Endothelial cell of umbilical vein (primary cell): Measurements from ENCODE around the gene GNB1. TPM values are rescaled to one million over a fixed set of nuclear protein-coding genes. Genes with fewer than 3 reads are reported as not detected.

Experiments
- BruUV-seq: library from RNA; stranded (reverse); fragments of 400-500 nt; replicated peaks from 2 replicates; lab custom pipeline; 2021; lab: Mats Ljungman, UMichigan
- CTCF ChIA-PET: fragments of 300-600, 350-600 bp; sonication (Branson Sonifier 250); formaldehyde crosslinking; loops from one replicate; lab custom pipeline; 2021; ENCODE audit warnings: antibody characterized with exemption, inconsistent platforms; lab: Charles Lee
- POLR2A ChIA-PET: fragments of 300-600, 350-600 bp; sonication (Branson Sonifier 250); formaldehyde crosslinking; loops from one replicate; lab custom pipeline; 2021; ENCODE audit warnings: antibody characterized with exemption, inconsistent platforms; lab: Charles Lee
- DNase-seq: peaks from one replicate; pipeline ENCODE4 v3.0.0-alpha.2; 2011; ENCODE audit warnings: low read depth, low spot score
- FAIRE-seq: peaks from 2 replicates; lab custom pipeline; 2011; peaks lifted over from hg19 to GRCh38; lab: Jason Lieb, UNC
- H2AFZ ChIP-seq: 2 replicates; pipeline ENCODE4 v1.6.0; 2012; ENCODE audit warnings: low read depth, low read length, control low read depth, inconsistent platforms
- H3K27ac ChIP-seq: 2 replicates; pipeline ENCODE4 v1.5.1; 2011; ENCODE audit warnings: low read depth, mild to moderate bottlenecking, control low read depth, low read length, moderate library complexity; ENCODE audit not compliant: insufficient read depth
- H3K27me3 ChIP-seq, 2 experiments: 2 replicates each; pipeline versions ENCODE4 v1.6.0 to v1.6.1; 2011; ENCODE audit warnings: low read length in 2 of 2, mixed read lengths in 1 of 2; ENCODE audit not compliant: control insufficient read depth in 2 of 2, insufficient read depth in 2 of 2
- H3K36me3 ChIP-seq, 2 experiments: 2 replicates in 1 of 2; 3 replicates in 1 of 2; pipeline ENCODE4 v1.5.1; 2011; ENCODE audit warnings: low read length in 2 of 2, mild to moderate bottlenecking in 1 of 2, moderate library complexity in 1 of 2; ENCODE audit not compliant: control insufficient read depth in 2 of 2, insufficient read depth in 2 of 2; ENCODE audit errors: extremely low read depth in 1 of 2
- H3K4me1 ChIP-seq: 3 replicates; pipeline ENCODE4 v1.5.1; 2011; ENCODE audit warnings: mild to moderate bottlenecking, low read length; ENCODE audit not compliant: control insufficient read depth, insufficient read depth; ENCODE audit errors: extremely low read depth
- H3K4me2 ChIP-seq: 2 replicates; pipeline ENCODE4 v1.6.1; 2011; ENCODE audit warnings: low read length, control low read depth, mixed read lengths; ENCODE audit not compliant: insufficient read depth
- H3K4me3 ChIP-seq, 3 experiments: fragments of 200-600 bp in 1 of 3; sonication (generic), shearing (Covaris generic) in 1 of 3; replicated peaks in 1 of 3; 2 replicates each; pipeline ENCODE4 v1.5.1; 2011 to 2016; ENCODE audit warnings: control low read depth in 3 of 3, low read length in 3 of 3, mild to moderate bottlenecking in 2 of 3, inconsistent platforms in 1 of 3, low read depth in 1 of 3, moderate library complexity in 1 of 3; ENCODE audit not compliant: insufficient read depth in 1 of 3
- H3K79me2 ChIP-seq: 2 replicates; pipeline ENCODE4 v1.6.0; 2012; ENCODE audit warnings: low read length, inconsistent platforms; ENCODE audit not compliant: control insufficient read depth, insufficient read depth
- H3K9ac ChIP-seq: replicated peaks from 2 replicates; pipeline ENCODE3; 2011; ENCODE audit warnings: low read length, control low read depth; ENCODE audit not compliant: insufficient read depth; ENCODE audit errors: extremely low read depth
- H3K9me1 ChIP-seq: replicated peaks from 3 replicates; pipeline ENCODE4 v1.6.0; 2011; ENCODE audit warnings: mild to moderate bottlenecking, low read length; ENCODE audit not compliant: control insufficient read depth, insufficient read depth; ENCODE audit errors: extremely low read depth
- H3K9me3 ChIP-seq: replicated peaks from 2 replicates; pipeline ENCODE4 v1.5.1; 2012; ENCODE audit warnings: low read length, inconsistent platforms; ENCODE audit not compliant: control insufficient read depth, insufficient read depth
- H4K20me1 ChIP-seq: replicated peaks from 2 replicates; pipeline ENCODE3; 2011; ENCODE audit warnings: mild to moderate bottlenecking, low read length; ENCODE audit not compliant: control insufficient read depth, insufficient read depth; ENCODE audit errors: extremely low read depth
- CTCF ChIP-seq, 2 donors: IDR thresholded peaks; 1 replicate in 1 of 2; 2 replicates in 1 of 2; pipeline ENCODE4 v1.5.1; 2011; ENCODE audit warnings: low read length in 2 of 2, mild to moderate bottlenecking in 2 of 2, moderate library complexity in 2 of 2, control low read depth in 1 of 2, inconsistent platforms in 1 of 2, low read depth in 1 of 2; ENCODE audit not compliant: insufficient read depth in 1 of 2; ENCODE audit errors: extremely low read depth in 1 of 2
- FOS ChIP-seq: IDR thresholded peaks from 2 replicates; pipeline ENCODE4 v1.6.1; 2011; ENCODE audit warnings: mild to moderate bottlenecking, low read length, moderate library complexity, borderline replicate concordance; ENCODE audit not compliant: insufficient read depth
- GATA2 ChIP-seq: IDR thresholded peaks from 2 replicates; pipeline ENCODE4 v1.7.0; 2011; ENCODE audit warnings: low read depth, mild to moderate bottlenecking, moderate library complexity, mixed read lengths, low read length; ENCODE audit not compliant: insufficient read length, insufficient read depth
- JUN ChIP-seq: IDR thresholded peaks from 2 replicates; pipeline ENCODE4 v1.6.1; 2011; ENCODE audit warnings: borderline replicate concordance, low read depth; ENCODE audit not compliant: insufficient read length, insufficient read depth
- MYC ChIP-seq: IDR thresholded peaks from one replicate; pipeline ENCODE4 v1.6.1; 2011; ENCODE audit warnings: mild to moderate bottlenecking, low read depth, low read length
- POLR2A ChIP-seq: IDR thresholded peaks from 2 replicates; pipeline ENCODE4 v1.6.1; 2012; ENCODE audit warnings: low read depth, mild to moderate bottlenecking, control low read depth, low read length
- POLR2AphosphoS5 ChIP-seq: IDR thresholded peaks from 2 replicates; pipeline ENCODE4 v1.6.1; 2012; ENCODE audit warnings: low read depth, mild to moderate bottlenecking, control low read depth, low read length, moderate library complexity; ENCODE audit not compliant: insufficient read depth
- dilution Hi-C: fragments of 300-500 bp; cut with MboI; formaldehyde crosslinking; loops from one replicate; pipeline ENCODE4 v1.15.0; 2019; ENCODE audit warnings: low sequenced_read_pairs; ENCODE audit not compliant: extremely low pct_ligation_motif_present
- intact Hi-C: fragments of 100-400 bp; cut with micrococcal nuclease; formaldehyde crosslinking; loops from one replicate; pipeline ENCODE4 v1.10.0; 2022
- polyA plus RNA-seq, 4 experiments: library from polyadenylated mRNA; depleted of rRNA in 3 of 4; stranded (reverse) in 3 of 4; unstranded in 1 of 4; fragments of >200 nt; gene quantifications; 2 replicates each; pipeline versions ENCODE4 v1.2.1 to v1.2.3, GENCODE V29; 2011 to 2012; ENCODE audit warnings: missing spikeins in 1 of 4
- total RNA-seq: library from RNA; stranded (reverse); gene quantifications from 2 replicates; pipeline ENCODE4 v1.2.3, GENCODE V29; 2021
- TF ChIP-seq, protein P1 (sequence below): IDR thresholded peaks from 2 replicates; pipeline ENCODE4 v1.6.1; 2011; ENCODE audit not compliant: insufficient read depth, insufficient read length

GNB1 gene
- total and polyA plus RNA-seq, 2 donors (not counting 3 experiments of a cell fraction or from before 2014, with no cell fraction given): 501 to 529 TPM

GRCh38 chr1:1835546-1835945 lies 55.3 kb downstream of the GNB1 start:
- no peaks in the 10 kb centered on the region for H3K4me1 ChIP-seq
- H3K36me3 ChIP-seq: peaks cover 14 to 15% of the 10 kb centered on the region in 2 experiments
- no peak overlapping the region for H3K4me3 ChIP-seq
- H3K79me2 ChIP-seq: peaks cover 94% of the 10 kb centered on the region
- no peaks in the 10 kb centered on the region for H3K9me1 ChIP-seq
- CTCF ChIA-PET: no interaction called here
- H3K27me3 ChIP-seq: no peaks in the 10 kb centered on the region
- DNase-seq: no peak
- dilution Hi-C loops (no loop called here), intact Hi-C loops (no loop called here)
- peak; percentile 26 for FAIRE-seq
- BruUV-seq: no TSS peak
- no peaks in the 10 kb centered on the region for H3K9me3 ChIP-seq
- POLR2A ChIA-PET: no interaction called here
- H3K27ac ChIP-seq: no peak overlapping the region
- no peak overlapping the region for H3K9ac ChIP-seq
- no peak overlapping the region for H3K4me2 ChIP-seq
- H2AFZ ChIP-seq: no peak overlapping the region
- H4K20me1 ChIP-seq: peaks cover 10% of the 10 kb centered on the region
- no peak for TF ChIP-seq MYC
- TF ChIP-seq POLR2AphosphoS5: no peak
- TF ChIP-seq POLR2A: no peak
- no peak for TF ChIP-seq FOS
- TF ChIP-seq, protein P1, sequence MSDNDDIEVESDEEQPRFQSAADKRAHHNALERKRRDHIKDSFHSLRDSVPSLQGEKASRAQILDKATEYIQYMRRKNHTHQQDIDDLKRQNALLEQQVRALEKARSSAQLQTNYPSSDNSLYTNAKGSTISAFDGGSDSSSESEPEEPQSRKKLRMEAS: no peak
- TF ChIP-seq GATA2: no peak
- TF ChIP-seq JUN: no peak
- no peak for TF ChIP-seq CTCF (IDR thresholded peaks at IDR 0.05; ENCODE audit: extremely low read depth in 1 of 2, insufficient read depth in 1 of 2, low read depth in 1 of 2, low read length in 2 of 2)
